H1 (cell line): ENCODE data around the gene PDPK1. TPM values are rescaled to one million over a fixed set of nuclear protein-coding genes. Genes with fewer than 3 reads are reported as not detected.

ENCODE experiments used
- CHD2 ChIP-seq: IDR thresholded peaks from 2 replicates; pipeline ENCODE4 v1.6.1; 2012; ENCODE audit warnings: low read length, improper control_type of control experiment
- POLR2AphosphoS5 ChIP-seq: IDR thresholded peaks from 2 replicates; pipeline ENCODE4 v1.6.1; 2011; ENCODE audit warnings: low read depth, low read length
- RXRA ChIP-seq: IDR thresholded peaks from 2 replicates; pipeline ENCODE4 v1.6.1; 2011; ENCODE audit warnings: low read depth, mild to moderate bottlenecking, low read length, moderate library complexity; ENCODE audit not compliant: insufficient read depth
- SIN3A ChIP-seq, 2 experiments: IDR thresholded peaks in 1 of 2; conservative IDR thresholded peaks in 1 of 2; 2 replicates each; pipeline ENCODE4 v1.6.1; 2011 to 2012; ENCODE audit warnings: low read length in 2 of 2, improper control_type of control experiment in 1 of 2, low read depth in 1 of 2, mild to moderate bottlenecking in 1 of 2
- SP1 ChIP-seq: IDR thresholded peaks from 2 replicates; pipeline ENCODE4 v1.6.1; 2011; ENCODE audit warnings: low read depth, low read length
- polyA plus RNA-seq, 7 experiments: library from polyadenylated mRNA; depleted of rRNA in 3 of 7; stranded (reverse) in 5 of 7; unstranded in 2 of 7; fragments of >200 nt in 5 of 7; fragments of 200-250 nt in 2 of 7; gene quantifications; 1 replicate in 5 of 7; 2 replicates in 1 of 7; 4 replicates in 1 of 7; pipeline versions ENCODE4 v1.2.1 to v1.2.3, GENCODE V29; 2011 to 2013; ENCODE audit warnings: missing spikeins in 2 of 7, mixed read lengths in 2 of 7
- total RNA-seq: library from RNA; stranded (reverse); fragmentation: NEBNext Ultra II Directional; extraction: Animal tissue kit (Norgen Biotek cat#: 25700); gene quantifications from 2 replicates; pipeline ENCODE4 v1.2.1, GENCODE V29; 2021

PDPK1 gene
- total and polyA plus RNA-seq, 2 of the 8 experiments (the other 6 are each of a cell fraction or from before 2014, with no cell fraction given): 17.1 to 27.8 TPM

DNA sequence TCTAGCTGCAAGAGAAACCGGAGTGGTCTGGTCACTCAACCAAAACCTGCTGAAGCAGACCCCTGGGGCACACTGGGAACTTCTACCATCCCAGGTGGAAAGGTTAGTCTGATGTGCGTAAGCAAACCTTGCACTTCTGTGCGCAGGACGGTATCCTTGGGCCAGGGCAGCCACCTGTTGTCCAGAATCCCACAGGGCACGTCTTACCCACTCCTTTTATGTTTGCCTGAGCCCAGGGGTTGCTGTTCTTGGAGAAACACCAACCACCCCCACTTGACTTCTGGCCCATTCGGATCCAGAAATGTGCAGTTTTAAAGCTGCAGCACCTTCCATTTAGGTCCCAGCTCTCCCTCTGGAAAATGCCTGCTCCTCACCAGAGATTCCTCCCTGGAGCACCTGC lies 44.2 kb upstream of the PDPK1 start (continued):
- TF ChIP-seq POLR2AphosphoS5 (no peak), SP1 (no peak), SIN3A (conservative IDR thresholded peaks at IDR 0.05 in 1 of 2, IDR thresholded peaks at IDR 0.05 in 1 of 2; ENCODE audit: low read depth in 1 of 2, low read length in 2 of 2) (no peak), RXRA (no peak), CHD2 (no peak)
- TF ChIP-seq, all 59 proteins: peak for 0
